CD4-positive, alpha-beta T cell treated with Interleukin-10 for 1 hour (primary cell): ENCODE measurements around the gene LRRC57.

Experiments
- DNase-seq: peaks from one replicate; pipeline ENCODE4 v3.0.0-alpha.2; 2020

LRRC57 gene

DNA sequence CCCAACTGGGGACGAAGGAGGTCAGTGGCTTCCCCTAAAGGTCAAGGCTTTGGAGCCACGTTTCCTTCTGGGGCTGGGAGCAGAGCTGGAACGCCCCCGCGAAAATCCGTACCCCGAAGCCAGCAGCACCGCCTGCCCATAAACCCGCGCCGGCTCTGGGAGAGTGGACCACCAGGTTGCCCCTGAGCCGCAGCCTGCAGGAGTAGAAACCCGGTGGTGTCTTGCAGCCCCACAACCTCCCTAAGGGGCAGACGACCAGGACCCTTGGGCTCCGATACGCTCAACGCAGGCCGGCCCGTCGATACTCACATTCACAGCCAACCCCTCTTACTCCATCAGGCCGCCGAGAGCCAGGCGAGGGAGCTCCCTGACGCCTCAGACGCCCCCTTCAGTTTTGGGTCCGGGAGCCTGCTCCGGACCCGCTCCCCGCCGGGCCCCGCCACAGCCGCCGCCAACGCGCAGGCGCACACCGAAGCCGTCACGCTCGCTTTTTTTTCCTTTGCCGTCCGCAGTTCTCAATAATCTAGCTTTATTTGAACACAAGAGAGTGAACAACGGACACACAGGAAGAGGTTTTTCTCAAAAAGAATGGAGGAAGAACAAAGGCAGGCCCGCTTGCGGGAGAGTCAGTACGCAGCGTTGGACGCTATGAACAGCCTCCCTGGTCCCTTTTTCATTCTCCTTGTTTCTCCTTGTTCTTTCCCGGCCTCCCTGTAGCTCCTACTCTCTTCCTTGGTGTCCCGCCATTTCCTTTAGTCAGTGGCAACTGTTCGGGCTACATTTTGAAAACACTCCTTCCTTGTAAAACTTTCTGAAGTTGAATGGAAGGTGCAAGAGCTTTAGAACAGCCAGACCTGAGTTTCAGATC is 57.7 kb downstream of the LRRC57 start, which contains the start of gene ZNF106:
Gene ZNF106, minus strand, starts transcription at position 471 of the 868 bp plus-strand sequence. CDS start 18,852 bp downstream, outside the sequence.
- peak; percentile 94 for DNase-seq

DNA sequence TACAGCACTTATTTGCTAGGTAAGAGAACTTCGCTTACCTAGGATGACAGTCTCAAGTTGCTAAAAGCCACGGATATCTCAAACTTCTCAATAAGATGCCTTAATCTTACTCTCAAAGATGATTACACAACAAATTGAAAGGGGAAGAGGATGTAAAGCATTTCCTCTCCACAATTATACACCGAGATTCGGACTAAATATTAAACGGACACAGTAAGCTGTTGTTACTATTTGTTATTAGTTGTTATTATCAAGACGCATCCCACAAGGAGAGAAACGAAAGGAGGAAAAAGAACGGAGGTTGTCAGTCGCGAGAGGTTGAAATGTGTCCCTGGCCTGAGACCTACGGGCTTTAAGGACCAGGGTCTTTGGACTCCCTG is 58.3 kb downstream of the LRRC57 start:
- peak; percentile 15 for DNase-seq
